Measurements from ENCODE around the gene ZFYVE26. TPM values are rescaled to one million over a fixed set of nuclear protein-coding genes. Genes with fewer than 3 reads are reported as not detected.

Gene ZFYVE26
- total RNA-seq, 1 experiment from 2014 or later: 13.2 TPM

DNA sequence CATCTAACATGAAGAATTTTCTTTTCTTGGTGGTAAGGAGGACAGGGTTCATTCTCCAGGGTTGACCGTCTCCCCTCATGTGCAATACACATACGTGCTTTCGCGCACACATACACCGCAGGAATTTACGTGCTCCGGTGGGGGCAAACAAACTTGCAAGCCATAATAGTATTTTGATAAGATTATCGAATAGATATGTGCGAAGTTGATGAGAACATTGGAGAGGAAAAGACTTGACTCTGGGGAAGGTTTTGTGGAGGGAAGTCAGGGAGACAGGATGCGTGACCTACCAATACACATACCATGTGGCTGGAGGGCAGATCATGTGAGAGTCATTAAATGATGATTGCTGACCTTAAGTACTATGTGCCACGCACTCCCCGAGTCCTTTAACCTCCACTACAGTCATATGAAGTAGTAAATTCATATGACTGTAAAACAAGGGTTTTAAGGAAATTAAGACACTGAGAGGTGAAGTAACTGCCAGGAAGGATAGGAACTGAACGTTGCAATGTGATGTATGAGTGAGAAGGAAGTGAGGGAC lies 4.1 kb upstream of the ZFYVE26 start:
- CTCF ChIA-PET: no interaction called here
- no TSS peak for BruUV-seq (replicated peaks)
- intact Hi-C loops (cut with micrococcal nuclease): no loop called here
- POLR2A ChIA-PET: no interaction called here
- Histone ChIP-seq H3K36me3 (ENCODE audit: control insufficient read depth in 1 of 2, insufficient read depth in 2 of 2, low read length in 2 of 2) (peaks cover 0 to 1% of the 10 kb centered on the region in 2 experiments; a peak in 1 of 4 replicates), H3K9ac (ENCODE audit: low read length) (peak overlapping the region; percentile 79), H3K4me1 (ENCODE audit: control insufficient read depth in 1 of 2, insufficient read depth in 2 of 2, low read length in 2 of 2) (peaks cover 5 to 20% of the 10 kb centered on the region in 2 experiments; a peak in 3 of 4 replicates), H3K27ac (ENCODE audit: low read depth, low read length) (0 out of 2 replicates have a peak overlapping the region, but pooled peaks have one; percentile 6), H3K79me2 (ENCODE audit: insufficient read depth, low read length) (peaks cover 8% of the 10 kb centered on the region; the same call in 1 of the 2 replicates), H3K4me2 (ENCODE audit: low read length) (peak overlapping the region; percentile 92), H2AFZ (ENCODE audit: low read depth, low read length, poor library complexity, severe bottlenecking) (peak overlapping the region; percentile 88), H4K20me1 (ENCODE audit: insufficient read depth) (no peaks in the 10 kb centered on the region), H3K9me3 (ENCODE audit: control insufficient read depth in 1 of 2, insufficient read depth in 1 of 2, low read depth in 1 of 2, low read length in 2 of 2) (no peaks in the 10 kb centered on the region), H3K27me3 (ENCODE audit: insufficient read depth, low read length) (no peaks in the 10 kb centered on the region), H3K9me2 (ENCODE audit: insufficient read depth) (no peaks in the 10 kb centered on the region), H3K4me3 (replicated peaks in 1 of 2; ENCODE audit: low read depth in 1 of 2, low read length in 2 of 2) (peak overlapping the region; percentile 80 to 93)
- TF ChIP-seq MAX (IDR thresholded peaks at IDR 0.05): peak; percentile 40
- TF ChIP-seq REST (IDR thresholded peaks at IDR 0.05; ENCODE audit: low read depth): no peak
- ATAC-seq (no peak), DNase-seq (ENCODE audit: low read depth, low spot score) (no peak)
- RAD21 ChIA-PET (ENCODE audit: low non-redundant PET in 1 of 2, low total read pairs in 2 of 2, uncharacterized antibody in 2 of 2, unreplicated experiment in 2 of 2): no interaction called here
